Dermis microvascular lymphatic vessel endothelial cell (primary cell): ENCODE measurements around the gene SPATA31A7. TPM values are rescaled to one million over a fixed set of nuclear protein-coding genes. Genes with fewer than 3 reads are reported as not detected.
"Not testable (repeated sequence)": the region's sequence is repeated elsewhere in the genome, so short reads cannot be mapped to it uniquely, and the experiment has no call there.

Experiments
- DNase-seq, 2 donors: peaks; one replicate each; pipeline versions ENCODE4 v3.0.0 to v3.0.0-alpha.2; 2010; ENCODE audit warnings: low read depth in 2 of 2
- total RNA-seq: library from RNA; depleted of rRNA; stranded (reverse); fragments of >200 nt; gene quantifications from 2 replicates; pipeline ENCODE4 v1.2.1, GENCODE V29; 2014

SPATA31A7 gene
- not detected in 2 replicates for total RNA-seq

DNA sequence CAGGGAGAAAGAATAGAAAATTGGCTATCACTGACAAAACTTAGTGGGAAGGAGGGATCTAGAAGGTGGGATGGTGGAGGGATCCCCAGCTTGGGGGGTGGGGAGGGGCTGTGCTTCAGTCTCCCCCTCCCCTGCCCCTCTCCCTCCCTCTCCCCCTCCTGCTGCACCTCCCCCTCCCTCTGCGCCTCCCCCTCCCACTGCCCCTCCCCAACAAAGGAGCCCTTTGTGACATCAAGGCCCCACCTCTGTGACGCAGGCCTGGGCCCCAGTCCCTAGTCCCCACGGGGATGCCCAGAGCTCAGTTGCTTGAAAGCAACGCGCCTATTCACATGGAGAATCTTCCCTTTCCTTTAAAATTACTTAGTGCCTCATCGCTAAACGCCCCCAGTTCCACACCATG, at the start of gene SPATA31A7:
SPATA31A7 (plus strand) TSS at position 301 of the 400 bp plus-strand sequence; CDS start at position 330, 29 bp downstream.
- DNase-seq, result not testable (repeated sequence)

GRCh38 chr9:61226438-61226837, 36.6 kb downstream of the SPATA31A7 start:
- not testable (repeated sequence) for DNase-seq
